Measurements from ENCODE around the gene DNAJC11.

DNA sequence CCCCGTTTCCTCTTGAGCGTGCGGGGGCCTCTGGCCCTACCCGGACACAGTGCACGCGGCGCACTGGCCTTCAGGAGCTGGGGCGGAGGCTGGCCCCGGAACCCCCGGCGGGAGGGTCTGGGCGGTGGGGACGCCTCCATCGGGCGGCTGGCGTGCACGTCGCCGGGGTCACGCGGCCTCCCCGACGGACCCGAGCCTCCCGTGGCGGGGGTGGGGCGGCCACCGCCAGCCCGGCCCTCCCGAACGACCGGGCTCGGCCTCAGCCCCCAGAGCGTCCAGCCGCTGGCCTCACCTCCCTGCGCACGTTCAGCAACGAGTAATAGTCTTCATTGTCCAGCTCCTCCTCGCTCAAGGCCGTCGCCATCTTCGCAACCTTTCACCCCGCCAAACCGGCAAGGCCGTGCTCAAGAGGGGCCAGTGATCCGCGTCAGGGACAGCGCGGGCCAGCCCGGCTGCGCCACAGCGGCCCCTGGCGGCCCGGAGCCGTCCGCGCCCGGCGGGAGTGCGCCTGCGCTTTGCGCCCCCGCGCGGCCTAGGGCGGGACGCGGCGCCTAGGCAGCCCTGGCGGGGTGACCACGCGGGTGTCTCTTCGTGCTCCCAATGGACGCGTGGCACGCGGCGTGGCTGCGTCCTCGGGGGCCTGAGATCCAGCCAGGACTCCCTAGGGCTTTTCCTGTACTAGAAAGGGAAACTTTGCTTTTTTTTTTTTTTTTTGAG, at the start of gene DNAJC11:
- TF ChIP-seq, protein P1, sequence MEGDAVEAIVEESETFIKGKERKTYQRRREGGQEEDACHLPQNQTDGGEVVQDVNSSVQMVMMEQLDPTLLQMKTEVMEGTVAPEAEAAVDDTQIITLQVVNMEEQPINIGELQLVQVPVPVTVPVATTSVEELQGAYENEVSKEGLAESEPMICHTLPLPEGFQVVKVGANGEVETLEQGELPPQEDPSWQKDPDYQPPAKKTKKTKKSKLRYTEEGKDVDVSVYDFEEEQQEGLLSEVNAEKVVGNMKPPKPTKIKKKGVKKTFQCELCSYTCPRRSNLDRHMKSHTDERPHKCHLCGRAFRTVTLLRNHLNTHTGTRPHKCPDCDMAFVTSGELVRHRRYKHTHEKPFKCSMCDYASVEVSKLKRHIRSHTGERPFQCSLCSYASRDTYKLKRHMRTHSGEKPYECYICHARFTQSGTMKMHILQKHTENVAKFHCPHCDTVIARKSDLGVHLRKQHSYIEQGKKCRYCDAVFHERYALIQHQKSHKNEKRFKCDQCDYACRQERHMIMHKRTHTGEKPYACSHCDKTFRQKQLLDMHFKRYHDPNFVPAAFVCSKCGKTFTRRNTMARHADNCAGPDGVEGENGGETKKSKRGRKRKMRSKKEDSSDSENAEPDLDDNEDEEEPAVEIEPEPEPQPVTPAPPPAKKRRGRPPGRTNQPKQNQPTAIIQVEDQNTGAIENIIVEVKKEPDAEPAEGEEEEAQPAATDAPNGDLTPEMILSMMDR (IDR thresholded peaks at IDR 0.05 in 2 of 3, conservative IDR thresholded peaks at IDR 0.05 in 1 of 3; ENCODE audit: borderline replicate concordance in 1 of 3, insufficient read depth in 1 of 3, low read depth in 2 of 3, low read length in 2 of 3) = peak; percentile 62 to 78 (median 77)
- TF ChIP-seq EZH2 (IDR thresholded peaks at IDR 0.05) = no peak
- no peak; the same call in 1 of the 2 replicates for TF ChIP-seq SRF (IDR thresholded peaks at IDR 0.05; ENCODE audit: low read depth)
- peak; percentile 98 for TF ChIP-seq YY1 (IDR thresholded peaks at IDR 0.05; ENCODE audit: extremely low read depth, insufficient replicate concordance, low read depth, low read length)
- TF ChIP-seq SP1 (IDR thresholded peaks at IDR 0.05; ENCODE audit: low read depth) = peak; percentile 73; the same call in 1 of the 2 replicates
- TF ChIP-seq, protein P2, sequence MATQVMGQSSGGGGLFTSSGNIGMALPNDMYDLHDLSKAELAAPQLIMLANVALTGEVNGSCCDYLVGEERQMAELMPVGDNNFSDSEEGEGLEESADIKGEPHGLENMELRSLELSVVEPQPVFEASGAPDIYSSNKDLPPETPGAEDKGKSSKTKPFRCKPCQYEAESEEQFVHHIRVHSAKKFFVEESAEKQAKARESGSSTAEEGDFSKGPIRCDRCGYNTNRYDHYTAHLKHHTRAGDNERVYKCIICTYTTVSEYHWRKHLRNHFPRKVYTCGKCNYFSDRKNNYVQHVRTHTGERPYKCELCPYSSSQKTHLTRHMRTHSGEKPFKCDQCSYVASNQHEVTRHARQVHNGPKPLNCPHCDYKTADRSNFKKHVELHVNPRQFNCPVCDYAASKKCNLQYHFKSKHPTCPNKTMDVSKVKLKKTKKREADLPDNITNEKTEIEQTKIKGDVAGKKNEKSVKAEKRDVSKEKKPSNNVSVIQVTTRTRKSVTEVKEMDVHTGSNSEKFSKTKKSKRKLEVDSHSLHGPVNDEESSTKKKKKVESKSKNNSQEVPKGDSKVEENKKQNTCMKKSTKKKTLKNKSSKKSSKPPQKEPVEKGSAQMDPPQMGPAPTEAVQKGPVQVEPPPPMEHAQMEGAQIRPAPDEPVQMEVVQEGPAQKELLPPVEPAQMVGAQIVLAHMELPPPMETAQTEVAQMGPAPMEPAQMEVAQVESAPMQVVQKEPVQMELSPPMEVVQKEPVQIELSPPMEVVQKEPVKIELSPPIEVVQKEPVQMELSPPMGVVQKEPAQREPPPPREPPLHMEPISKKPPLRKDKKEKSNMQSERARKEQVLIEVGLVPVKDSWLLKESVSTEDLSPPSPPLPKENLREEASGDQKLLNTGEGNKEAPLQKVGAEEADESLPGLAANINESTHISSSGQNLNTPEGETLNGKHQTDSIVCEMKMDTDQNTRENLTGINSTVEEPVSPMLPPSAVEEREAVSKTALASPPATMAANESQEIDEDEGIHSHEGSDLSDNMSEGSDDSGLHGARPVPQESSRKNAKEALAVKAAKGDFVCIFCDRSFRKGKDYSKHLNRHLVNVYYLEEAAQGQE (IDR thresholded peaks at IDR 0.05; ENCODE audit: low read depth) = no peak
- TF ChIP-seq EGR1 (IDR thresholded peaks at IDR 0.05; ENCODE audit: low read depth) = peak; percentile 90
- TF ChIP-seq EZH2phosphoT487 (IDR thresholded peaks at IDR 0.05; ENCODE audit: borderline replicate concordance) = no peak
- TF ChIP-seq TCF7L2 (IDR thresholded peaks at IDR 0.05; ENCODE audit: borderline replicate concordance, extremely low read depth, insufficient read depth, insufficient read length) = peak; percentile 52
- TF ChIP-seq, protein P3, sequence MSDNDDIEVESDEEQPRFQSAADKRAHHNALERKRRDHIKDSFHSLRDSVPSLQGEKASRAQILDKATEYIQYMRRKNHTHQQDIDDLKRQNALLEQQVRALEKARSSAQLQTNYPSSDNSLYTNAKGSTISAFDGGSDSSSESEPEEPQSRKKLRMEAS (IDR thresholded peaks at IDR 0.05) = peak; percentile 98
- no peak for TF ChIP-seq CEBPB (IDR thresholded peaks at IDR 0.05; ENCODE audit: low read depth)
- TF ChIP-seq POLR2A (IDR thresholded peaks at IDR 0.05; ENCODE audit: borderline replicate concordance, extremely low read depth, insufficient read depth, insufficient read length) = peak; percentile 73

Measured in HCT116 (cell line).